HFFc6 (cell line): ENCODE results near the gene INF2. TPM values are rescaled to one million over a fixed set of nuclear protein-coding genes. Genes with fewer than 3 reads are reported as not detected.
A peak's percentile ranks its signal among the peaks of the same experiment; 100 is the strongest.

ENCODE experiments used
- DNase-seq: peaks from one replicate; pipeline ENCODE4 v3.0.0-alpha.2; 2018
- H3K27ac Mint-ChIP-seq: 2 replicates; pipeline ENCODE4 v1.8.0; 2020; ENCODE audit warnings: mild to moderate bottlenecking, mixed read lengths
- H3K27me3 Mint-ChIP-seq: 2 replicates; pipeline ENCODE4 v1.8.0; 2021; ENCODE audit warnings: mild to moderate bottlenecking, moderate library complexity, mixed read lengths; ENCODE audit not compliant: insufficient read depth
- H3K36me3 Mint-ChIP-seq: 2 replicates; pipeline ENCODE4 v1.8.0; 2021; ENCODE audit warnings: low read depth, mixed read lengths
- H3K4me1 Mint-ChIP-seq: 2 replicates; pipeline ENCODE4 v1.8.0; 2020; ENCODE audit warnings: low read depth, mixed read lengths
- H3K4me3 Mint-ChIP-seq: 2 replicates; pipeline ENCODE4 v1.8.0; 2020; ENCODE audit warnings: mild to moderate bottlenecking, moderate library complexity, mixed read lengths
- H3K9me3 Mint-ChIP-seq: 2 replicates; pipeline ENCODE4 v1.8.0; 2020; ENCODE audit warnings: mild to moderate bottlenecking, mixed read lengths
- CTCF ChIP-seq: fragments of 200-600 bp; sonication (generic); IDR thresholded peaks from 2 replicates; pipeline ENCODE4 v1.5.0; 2021; ENCODE audit warnings: antibody characterized with exemption, mild to moderate bottlenecking
- total RNA-seq, 6 experiments: library from RNA; stranded (reverse); fragmentation: NEBNext Ultra II Directional; extraction: Animal tissue kit (Norgen Biotek cat#: 25700); gene quantifications; 2 replicates in 1 of 6; 3 replicates in 5 of 6; pipeline ENCODE4 v1.2.3, GENCODE V29; 2021

The INF2 gene
- total RNA-seq, 6 experiments from 2014 or later: 111 to 121 (median 116) TPM

- Mint-ChIP-seq H3K36me3 (peaks cover 5% of the 10 kb centered on the region; the same call in 1 of the 2 replicates), H3K4me1 (peaks cover 29% of the 10 kb centered on the region), H3K27ac (no peak overlapping the region), H3K27me3 (no peaks in the 10 kb centered on the region; the same call in 1 of the 2 replicates), H3K4me3 (peak overlapping the region; percentile 34; the same call in 1 of the 2 replicates), H3K9me3 (no peaks in the 10 kb centered on the region)
- no peak for TF ChIP-seq CTCF
- DNase-seq: no peak
Measured at GRCh38 chr14:104687601-104688504, 1.6 kb upstream of the INF2 start.

DNA sequence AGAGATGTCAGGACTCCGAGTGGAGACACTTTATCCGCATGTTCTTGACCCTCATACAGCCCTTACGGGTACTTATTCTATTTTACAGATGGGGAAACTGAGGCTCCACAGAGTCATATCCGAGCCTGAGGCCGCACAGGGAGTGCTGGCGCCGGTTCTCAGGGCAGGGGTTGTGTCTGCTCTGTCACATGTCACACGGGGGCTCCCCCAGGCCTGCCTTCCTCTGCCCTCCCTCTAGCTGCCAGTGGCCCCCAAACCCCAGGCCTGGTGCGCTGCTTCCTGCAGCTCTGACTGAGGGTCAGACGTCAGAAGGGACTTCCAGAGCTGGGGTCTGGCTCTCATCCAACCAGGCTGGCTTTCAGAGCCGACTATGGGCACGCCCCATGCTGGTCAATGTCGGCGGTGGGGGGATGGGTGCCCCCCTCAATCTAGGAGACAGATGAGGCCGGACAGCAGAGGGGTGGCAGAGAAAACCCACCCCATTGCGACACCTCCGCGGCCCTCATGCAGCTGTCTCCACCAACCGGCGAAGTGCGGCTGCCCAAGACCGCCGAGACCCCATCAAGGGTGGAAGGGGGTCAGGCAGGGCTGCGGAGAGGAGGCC is 811 bp upstream of the INF2 start:
- no peak for TF ChIP-seq CTCF

GRCh38 chr14:104689881-104690711 is 678 bp downstream of the INF2 start:
- no peak for DNase-seq
- H3K4me1 Mint-ChIP-seq: peaks cover 16% of the 10 kb centered on the region
- no peaks in the 10 kb centered on the region; the same call in 1 of the 2 replicates for H3K27me3 Mint-ChIP-seq
- no peak for TF ChIP-seq CTCF
- H3K27ac Mint-ChIP-seq: peak overlapping the region; percentile 53
- no peaks in the 10 kb centered on the region for H3K9me3 Mint-ChIP-seq
- H3K4me3 Mint-ChIP-seq: peak overlapping the region; percentile 87
- no peaks in the 10 kb centered on the region for H3K36me3 Mint-ChIP-seq

More for the DNA sequence above, 811 bp upstream of the INF2 start:
- no peak for DNase-seq
- H3K4me1 Mint-ChIP-seq: peaks cover 21% of the 10 kb centered on the region
- peak overlapping the region; percentile 57 for H3K4me3 Mint-ChIP-seq
- peaks cover 2% of the 10 kb centered on the region; the same call in 1 of the 2 replicates for H3K36me3 Mint-ChIP-seq
- H3K27ac Mint-ChIP-seq: peak overlapping the region; percentile 49
- H3K9me3 Mint-ChIP-seq: no peaks in the 10 kb centered on the region
- H3K27me3 Mint-ChIP-seq: no peaks in the 10 kb centered on the region; the same call in 1 of the 2 replicates

DNA sequence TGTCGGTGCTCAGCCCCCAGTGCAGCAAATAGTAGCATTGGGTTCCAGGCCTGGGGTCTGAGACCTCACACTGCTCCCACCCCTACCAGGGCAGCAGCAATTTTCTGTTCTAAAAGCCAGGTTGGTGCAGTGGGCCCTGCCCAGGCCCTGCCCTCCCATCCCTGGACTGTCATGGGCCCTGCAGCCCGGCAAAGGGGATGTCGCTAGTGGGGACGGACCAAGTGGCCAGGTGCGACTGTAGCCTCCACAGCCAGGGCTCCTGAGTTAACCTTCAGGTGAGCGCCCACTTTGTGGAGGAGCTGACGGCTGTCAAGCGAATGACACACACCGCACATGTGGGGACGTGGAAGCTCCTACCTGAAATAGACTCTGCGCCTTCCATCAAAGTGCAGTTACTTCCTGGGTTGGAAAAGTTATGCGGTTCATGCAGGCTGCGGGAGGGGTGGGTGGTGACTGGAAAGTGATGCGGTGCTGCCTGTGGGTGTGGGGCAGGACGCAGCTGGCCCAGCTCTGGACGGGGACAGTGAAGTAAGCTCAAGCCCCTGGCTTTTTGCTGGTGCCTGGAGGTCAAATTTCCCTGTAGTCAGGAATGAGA is 1.5 kb downstream of the INF2 start:
- no peak for DNase-seq
- H3K4me3 Mint-ChIP-seq: peak overlapping the region; percentile 87
- no peaks in the 10 kb centered on the region for H3K36me3 Mint-ChIP-seq
- no peaks in the 10 kb centered on the region for H3K9me3 Mint-ChIP-seq
- no peaks in the 10 kb centered on the region; the same call in 1 of the 2 replicates for H3K27me3 Mint-ChIP-seq
- 0 out of 2 replicates have a peak overlapping the region, but pooled peaks have one; percentile 53 for H3K27ac Mint-ChIP-seq
- H3K4me1 Mint-ChIP-seq: peaks cover 18% of the 10 kb centered on the region
- TF ChIP-seq CTCF: no peak
